Ishikawa (cell line): Measurements from ENCODE around the gene NPC1L1.

Source experiments
- FOXM1 ChIP-seq: IDR thresholded peaks from 2 replicates; pipeline ENCODE4 v1.6.1; 2012; ENCODE audit warnings: low read depth, borderline replicate concordance
- MAX ChIP-seq: IDR thresholded peaks from 2 replicates; pipeline ENCODE4 v1.6.1; 2012
- RAD21 ChIP-seq: IDR thresholded peaks from 2 replicates; pipeline ENCODE4 v1.6.1; 2012; ENCODE audit warnings: low read depth
- REST ChIP-seq: IDR thresholded peaks from 2 replicates; pipeline ENCODE4 v1.6.1; 2012; ENCODE audit warnings: low read depth, mild to moderate bottlenecking
- TAF1 ChIP-seq: IDR thresholded peaks from 2 replicates; pipeline ENCODE4 v1.6.1; 2012; ENCODE audit warnings: low read depth, mild to moderate bottlenecking
- TCF12 ChIP-seq: IDR thresholded peaks from 2 replicates; pipeline ENCODE4 v1.6.1; 2012; ENCODE audit warnings: low read depth

- no peak for TF ChIP-seq TCF12
- TF ChIP-seq MAX = no peak
- TF ChIP-seq REST = no peak
- no peak for TF ChIP-seq FOXM1
- no peak for TF ChIP-seq TAF1
- no peak for TF ChIP-seq RAD21
Measured at GRCh38 chr7:44565795-44566559, 24.8 kb upstream of the NPC1L1 start.
